NCI-H2107 treated with DMSO at 0.1 percent for 48 hours (cell line): Measurements from ENCODE around the gene PVALEF.

Experiments
- DNase-seq: peaks from one replicate; lab custom pipeline; 2025; ENCODE audit not compliant: unreplicated experiment; lab: John Stamatoyannopoulos, UW

Gene PVALEF

GRCh38 chr17:81180836-81181810 is 15.8 kb downstream of the PVALEF start:
- DNase-seq: no peak

- no peak for DNase-seq
Observed at GRCh38 chr17:81181811-81182185, 16.5 kb downstream of the PVALEF start.

DNA sequence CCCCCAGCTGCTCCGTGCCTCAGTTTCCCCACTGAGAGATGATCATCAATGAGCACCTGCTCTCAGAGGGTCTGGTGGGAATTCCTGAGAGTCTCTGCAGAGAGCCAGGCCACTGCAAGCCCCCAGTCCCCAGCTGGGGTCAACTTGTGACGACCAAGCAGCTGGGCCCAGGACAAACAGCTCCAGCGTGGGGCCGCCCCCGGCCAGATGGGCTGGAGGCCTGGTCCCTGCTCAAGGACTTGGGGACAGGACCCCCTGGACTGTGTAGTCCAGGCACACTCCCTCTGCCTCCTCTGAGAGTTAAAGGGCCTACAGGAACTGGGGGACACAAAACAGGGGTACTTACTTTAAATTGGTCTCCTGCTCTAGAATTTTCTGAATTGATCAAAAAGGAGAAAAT is 17.3 kb downstream of the PVALEF start:
- no peak for DNase-seq

DNA sequence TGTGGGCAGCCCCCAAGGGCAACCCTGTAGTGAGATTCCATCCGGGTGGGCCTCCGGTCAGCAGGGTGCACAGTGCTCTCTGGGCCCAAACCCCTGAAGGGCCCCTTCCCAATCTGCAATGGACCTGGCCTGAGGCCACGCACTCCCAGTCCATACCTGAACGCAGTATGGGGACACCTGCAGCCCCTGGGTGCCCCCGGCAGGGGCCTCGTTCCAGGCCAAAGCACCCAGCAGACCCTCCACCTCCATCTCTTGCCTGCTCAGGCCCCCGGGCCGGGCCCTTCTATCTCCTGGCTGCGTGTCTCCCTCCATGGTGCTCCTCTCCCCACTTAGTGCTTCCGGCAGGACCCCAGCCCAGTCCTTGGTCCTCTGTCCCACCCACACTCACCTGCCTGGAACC is 18.0 kb downstream of the PVALEF start:
- DNase-seq: no peak

DNA sequence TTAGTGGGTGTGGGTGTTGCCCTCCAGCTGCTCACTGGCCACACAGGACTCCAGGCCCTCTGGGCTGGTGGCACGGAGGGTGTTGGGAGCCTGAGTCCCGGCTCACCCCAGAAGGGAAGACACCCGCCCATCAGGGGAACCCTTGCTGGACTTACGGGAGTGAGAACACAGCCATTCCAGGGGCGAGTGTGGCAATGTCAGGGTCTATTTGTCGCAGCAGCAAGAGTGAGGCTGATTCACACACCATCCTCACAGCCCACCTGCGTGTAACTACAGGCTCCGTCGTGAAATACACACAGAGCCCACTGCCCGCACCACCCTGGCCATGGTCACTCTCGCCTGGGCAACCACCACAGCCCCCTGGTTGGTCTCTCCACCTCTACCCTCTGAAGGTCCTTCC is 18.5 kb downstream of the PVALEF start:
- no peak for DNase-seq

- DNase-seq: no peak
Observed at GRCh38 chr17:81184555-81184954, 19.2 kb downstream of the PVALEF start.

- DNase-seq: no peak
Observed at GRCh38 chr17:81186203-81186602, 20.9 kb downstream of the PVALEF start.

DNA sequence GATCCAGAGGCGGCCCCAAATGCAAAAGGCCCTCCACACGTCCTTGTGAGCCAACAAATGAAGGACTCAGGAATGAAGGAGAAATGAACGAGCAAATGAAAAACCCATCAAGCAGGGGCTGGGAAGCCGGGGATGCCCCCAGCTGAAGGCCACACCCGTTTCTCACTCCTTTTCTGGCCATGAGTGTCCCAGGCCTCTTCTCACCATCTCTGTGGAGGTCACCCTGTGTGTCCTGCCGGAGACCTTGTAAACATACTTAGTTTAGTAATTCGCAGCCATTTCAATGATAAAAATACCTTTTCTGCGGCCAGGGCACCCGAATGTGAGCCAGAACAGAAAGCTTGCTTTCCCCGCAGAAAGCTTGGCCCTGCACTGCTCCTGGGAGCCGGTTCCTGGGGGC is 21.8 kb downstream of the PVALEF start:
- DNase-seq: no peak

DNA sequence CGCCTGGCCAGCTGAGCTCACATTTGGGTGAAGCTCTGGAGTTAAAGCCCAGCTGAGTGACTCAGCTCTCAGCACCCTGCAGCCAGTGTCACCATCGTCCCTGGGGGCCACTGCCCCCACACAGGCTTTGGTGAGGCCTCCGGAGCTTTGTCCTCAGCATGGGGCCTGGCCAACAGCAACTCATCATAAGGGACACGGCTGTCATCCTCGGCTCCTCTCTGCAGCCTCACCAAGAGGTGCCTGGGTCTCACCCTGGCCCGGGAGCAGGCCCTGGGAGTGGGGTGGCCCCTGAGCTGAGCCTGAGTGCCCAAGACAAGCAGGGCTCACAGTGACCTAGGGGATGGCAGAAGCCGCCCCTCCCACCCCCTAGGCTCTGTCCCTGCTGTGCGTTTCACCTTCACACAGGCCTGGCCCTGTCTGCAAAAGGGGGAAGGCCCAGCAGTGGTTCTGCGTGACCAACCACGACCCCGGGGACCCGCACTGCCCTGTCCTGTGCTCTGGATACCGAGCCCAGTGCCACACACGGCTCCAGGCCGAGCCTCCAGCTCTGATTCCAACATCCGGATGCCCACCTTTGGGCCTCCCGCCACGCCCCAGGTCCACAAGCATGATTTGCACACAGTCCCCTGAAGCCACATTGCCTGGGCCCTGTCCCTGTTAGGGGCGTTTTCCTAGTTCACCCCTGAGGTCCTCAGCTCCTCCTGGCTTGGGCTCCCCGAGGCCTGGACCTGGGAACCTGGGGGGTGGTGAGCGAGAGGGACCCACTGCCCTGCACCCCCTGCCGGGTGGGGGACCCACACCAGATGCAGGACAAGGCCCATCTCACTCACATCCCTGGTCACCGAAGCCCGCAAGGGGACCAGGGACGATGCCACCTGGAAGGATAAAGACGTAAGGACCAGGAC is 22.5 kb downstream of the PVALEF start:
- DNase-seq: no peak

DNA sequence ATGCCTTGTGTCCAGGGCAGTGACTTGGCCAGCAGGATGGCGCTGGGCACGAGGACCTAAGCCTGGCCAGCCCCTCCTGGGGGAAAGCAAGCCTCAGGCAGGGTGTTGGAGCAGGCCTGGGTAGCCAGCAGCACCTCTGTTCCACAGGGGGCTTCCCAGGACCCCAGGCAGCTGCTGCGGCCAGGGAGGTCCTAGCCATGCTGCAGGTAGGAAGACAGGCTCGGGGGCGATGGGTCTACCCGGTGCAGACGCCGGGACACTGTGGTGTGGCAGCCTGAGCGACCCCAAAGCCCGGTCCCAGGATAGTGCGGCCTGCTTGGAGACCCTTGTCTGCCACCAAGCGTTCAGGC is 23.2 kb downstream of the PVALEF start:
- DNase-seq: no peak

DNA sequence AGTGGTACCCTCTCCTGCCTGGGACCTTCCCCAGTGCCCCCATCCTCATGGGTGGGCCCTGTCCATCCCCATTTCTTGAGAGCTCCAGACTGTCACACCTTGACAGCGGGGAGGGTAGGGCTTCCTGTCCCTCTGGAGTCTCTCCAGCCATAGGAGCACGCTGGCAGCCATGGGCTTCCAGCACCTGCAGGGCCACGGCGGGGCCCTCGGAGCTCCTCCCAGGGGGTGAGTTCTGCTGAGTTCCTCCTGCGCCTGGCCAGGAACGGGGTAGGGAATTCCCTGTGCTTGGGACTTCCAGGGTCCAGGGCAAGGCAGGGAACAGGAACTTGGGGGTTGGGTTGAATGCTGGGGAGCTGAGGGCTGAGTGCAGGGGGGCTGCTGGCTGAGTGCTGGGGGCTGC is 23.7 kb downstream of the PVALEF start:
- no peak for DNase-seq

GRCh38 chr17:81189670-81190530 is 24.6 kb downstream of the PVALEF start:
- DNase-seq: no peak

GRCh38 chr17:81190591-81190990 is 25.3 kb downstream of the PVALEF start:
- no peak for DNase-seq

DNA sequence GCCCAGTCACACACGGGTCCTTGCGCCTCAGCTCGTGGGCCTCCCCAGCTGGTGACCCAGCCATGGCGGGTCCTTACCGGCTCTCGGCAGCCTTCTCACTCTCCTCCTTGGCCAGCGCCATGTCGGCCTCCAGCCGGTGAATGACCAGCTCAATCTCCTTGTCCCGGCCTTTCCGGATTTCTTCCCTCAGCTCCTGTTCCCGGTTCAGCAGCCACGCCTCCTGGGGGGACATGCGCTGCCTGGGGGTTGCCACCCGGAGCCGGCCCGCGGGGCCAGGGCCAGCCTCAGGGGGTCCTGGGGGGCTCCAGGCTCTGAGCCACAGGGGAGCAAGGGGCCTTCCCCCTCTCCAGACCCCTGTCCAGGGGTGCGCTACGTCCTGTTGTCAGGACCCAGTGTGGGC is 25.8 kb downstream of the PVALEF start:
- DNase-seq: no peak

DNA sequence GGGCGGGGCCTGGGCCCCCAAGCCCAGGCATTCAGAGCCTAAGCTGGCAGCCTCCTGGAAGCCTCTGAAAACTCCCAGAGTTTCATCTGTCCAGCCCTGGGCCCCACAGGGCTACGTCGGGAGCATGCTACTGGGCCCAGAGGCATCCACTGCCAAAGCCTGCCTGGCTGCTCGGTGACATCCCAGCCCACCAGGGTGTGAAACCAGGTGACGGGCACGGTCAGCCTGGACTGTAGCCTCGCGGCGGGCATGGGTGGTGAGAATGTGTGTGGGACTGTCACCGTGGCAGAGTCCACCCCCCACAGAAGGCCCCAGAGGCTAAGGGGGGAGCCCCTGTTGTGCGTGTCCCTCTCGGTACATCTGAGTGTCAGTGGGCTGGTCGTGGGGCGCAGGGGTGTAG is 26.3 kb downstream of the PVALEF start:
- DNase-seq: no peak

GRCh38 chr17:81192386-81193050 is 27.2 kb downstream of the PVALEF start:
- no peak for DNase-seq

DNA sequence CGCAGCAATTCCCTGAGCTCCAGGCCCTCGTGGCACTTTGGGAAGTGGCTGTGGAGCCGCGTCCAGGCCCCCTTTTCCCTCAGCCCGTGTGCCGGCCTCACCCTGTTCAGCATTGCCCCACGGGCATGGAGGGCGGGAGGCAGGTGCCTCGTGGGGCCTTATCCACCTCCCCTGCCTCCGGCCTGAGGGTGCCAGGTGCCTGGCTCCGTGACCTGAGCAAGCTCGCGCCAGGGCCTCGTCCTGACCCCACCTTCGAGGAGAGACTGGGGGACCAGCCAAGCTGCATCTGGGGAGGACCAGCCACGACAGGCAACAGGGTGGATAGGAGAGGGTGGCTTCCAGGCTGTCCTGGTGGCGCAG is 27.7 kb downstream of the PVALEF start:
- no peak for DNase-seq

- DNase-seq: no peak
Observed at GRCh38 chr17:81193470-81194224, 28.3 kb downstream of the PVALEF start.

- no peak for DNase-seq
Observed at GRCh38 chr17:81194225-81194760, 29.0 kb downstream of the PVALEF start.
